DMS153 (cell line): Measurements from ENCODE around the gene OR6A2.

Experiments used
- DNase-seq: peaks from one replicate; lab custom pipeline; 2025; lab: John Stamatoyannopoulos, UW

OR6A2 gene

GRCh38 chr11:6755953-6756347 is 43.5 kb downstream of the OR6A2 start:
- DNase-seq, result no peak

- DNase-seq, result no peak
Observed at GRCh38 chr11:6755303-6755952, 44.1 kb downstream of the OR6A2 start.

DNA sequence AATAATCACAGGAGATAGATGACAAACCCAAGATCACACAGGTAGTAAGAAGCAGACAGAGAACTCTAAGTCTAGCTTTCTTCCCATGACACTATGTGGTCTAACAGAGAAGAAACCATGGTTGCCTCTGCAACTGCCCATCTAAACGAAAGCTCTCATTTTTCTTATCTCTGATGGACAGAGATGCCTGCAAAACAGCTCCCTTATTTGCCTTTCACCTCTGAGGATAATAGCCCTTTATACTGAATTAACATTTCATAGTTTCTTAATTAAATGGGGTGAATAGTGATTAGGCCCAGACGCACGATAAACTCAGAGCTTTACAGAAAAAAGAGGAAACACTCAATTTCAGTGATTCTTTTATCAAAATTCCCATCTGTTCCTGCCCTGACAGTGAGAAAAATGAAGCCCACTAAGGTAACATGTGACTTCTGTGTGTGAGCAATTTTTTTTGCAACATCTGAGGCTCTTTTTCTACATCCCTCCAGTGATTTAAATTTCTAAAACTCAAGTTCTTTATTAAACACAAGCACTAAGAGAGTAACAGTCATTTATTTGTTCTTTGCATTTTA is 52.3 kb downstream of the OR6A2 start:
- no peak for DNase-seq

DNA sequence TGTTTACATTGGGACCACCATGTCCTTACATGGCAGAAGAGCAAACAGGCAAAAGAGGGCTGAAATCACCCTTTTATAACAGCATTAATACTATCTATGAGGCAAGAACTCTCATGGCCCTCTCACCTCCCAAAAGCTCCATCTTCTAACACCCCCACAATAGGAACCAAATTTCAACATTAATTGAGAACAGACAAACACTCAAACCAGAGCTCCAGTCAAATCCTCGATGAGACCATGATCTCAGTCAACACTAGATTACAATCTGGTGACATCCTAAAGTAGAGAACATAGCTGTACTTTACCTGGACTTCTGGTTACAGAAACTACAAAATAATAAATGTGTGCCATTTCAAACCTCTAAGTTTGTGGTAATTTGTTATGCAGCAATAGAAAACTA is 52.9 kb downstream of the OR6A2 start:
- DNase-seq, result no peak

DNA sequence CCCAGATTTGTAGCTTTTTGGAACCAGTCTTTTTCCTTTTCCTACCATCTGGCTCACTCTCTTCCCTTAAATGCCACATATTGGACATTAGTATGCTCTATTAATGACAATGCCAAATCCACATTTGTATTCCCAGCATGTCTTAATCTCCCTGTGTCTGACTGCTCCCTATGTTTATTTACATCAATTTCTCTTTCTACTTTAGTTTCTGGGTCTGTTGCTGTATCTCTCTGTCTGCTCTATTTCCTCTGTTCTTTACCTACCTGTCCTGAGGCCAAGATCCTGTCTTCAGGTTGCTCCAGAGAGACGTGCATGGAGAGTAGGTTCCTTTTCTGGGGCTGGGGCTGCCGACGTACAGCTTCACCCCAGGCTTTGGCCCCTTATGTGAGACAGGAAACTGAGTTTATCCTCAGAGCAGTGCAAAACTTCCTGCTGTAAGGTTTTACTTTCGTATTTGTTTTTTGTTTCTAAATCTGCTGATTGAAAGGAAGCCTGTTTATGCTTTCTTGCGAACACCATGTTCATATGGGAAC is 53.3 kb downstream of the OR6A2 start:
- no peak for DNase-seq

DNA sequence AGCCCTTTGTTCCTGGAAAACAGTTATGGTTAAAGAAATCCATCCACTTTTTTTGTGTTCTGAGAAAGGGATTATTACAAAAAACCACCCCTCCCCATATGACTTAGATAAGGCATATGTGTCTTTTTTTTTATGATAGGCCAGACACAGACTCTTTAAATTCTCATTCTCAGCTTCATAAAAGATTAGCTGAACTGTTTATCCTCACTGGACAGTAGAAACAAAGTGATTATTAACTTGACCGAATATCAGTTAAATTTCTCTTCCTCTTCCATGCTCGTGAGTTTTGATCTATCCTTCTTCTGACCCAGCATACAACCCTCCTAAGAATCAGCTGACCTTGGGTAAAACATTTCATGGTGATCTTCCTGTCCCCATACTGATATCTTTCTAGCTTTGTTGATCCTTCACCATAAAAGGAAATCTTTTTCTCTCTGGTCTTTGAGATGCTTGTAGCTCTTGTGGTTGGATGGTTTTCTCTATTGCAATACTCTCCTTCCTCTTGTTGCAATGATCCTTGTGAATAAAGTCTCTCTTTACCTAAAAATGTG is 53.9 kb downstream of the OR6A2 start:
- no peak for DNase-seq

GRCh38 chr11:6745018-6745417 is 54.5 kb downstream of the OR6A2 start:
- DNase-seq, result no peak

GRCh38 chr11:6742260-6742659 is 57.2 kb downstream of the OR6A2 start:
- no peak for DNase-seq
